GM23338 (cell line): ENCODE results near the gene NT5C. TPM values are rescaled to one million over a fixed set of nuclear protein-coding genes. Genes with fewer than 3 reads are reported as not detected.

Source experiments
- ATAC-seq: fragments of 200-7000 bp; cut with Tn5 transposase; 3 replicates; pipeline ENCODE4 v1.9.1; 2020
- DNase-seq: peaks from one replicate; pipeline ENCODE4 v3.0.0-alpha.2; 2015; ENCODE audit warnings: low spot score
- H2AFZ ChIP-seq: fragments of 200-600 bp; sonication (generic); 2 replicates; pipeline ENCODE4 v1.8.0; 2016; ENCODE audit warnings: antibody characterized with exemption, mild to moderate bottlenecking, moderate library complexity
- H3F3A ChIP-seq: fragments of 200-600 bp; sonication (generic); replicated peaks from 2 replicates; pipeline ENCODE4 v1.8.0; 2017; ENCODE audit warnings: antibody characterized with exemption, mixed run types, low read depth
- H3K27ac ChIP-seq: fragments of 200-600 bp; sonication (generic); 2 replicates; pipeline ENCODE4 v1.6.1; 2016; ENCODE audit warnings: low read depth
- H3K27me3 ChIP-seq: fragments of 200-600 bp; sonication (generic); 2 replicates; pipeline ENCODE4 v1.8.0; 2016; ENCODE audit warnings: mild to moderate bottlenecking, mixed run types, moderate library complexity; ENCODE audit not compliant: insufficient read depth
- H3K36me3 ChIP-seq: fragments of 200-600 bp; sonication (generic); 2 replicates; pipeline ENCODE4 v1.8.0; 2016; ENCODE audit warnings: mild to moderate bottlenecking; ENCODE audit not compliant: insufficient read depth
- H3K4me1 ChIP-seq: fragments of 200-600 bp; sonication (generic); 2 replicates; pipeline ENCODE4 v1.8.0; 2016; ENCODE audit warnings: mild to moderate bottlenecking, moderate library complexity; ENCODE audit not compliant: insufficient read depth
- H3K4me2 ChIP-seq: fragments of 200-600 bp; sonication (generic); 2 replicates; pipeline ENCODE4 v1.7.1; 2017; ENCODE audit warnings: mixed run types
- H3K4me3 ChIP-seq: fragments of 200-600 bp; sonication (generic); 2 replicates; pipeline ENCODE4 v1.6.1; 2016; ENCODE audit warnings: mixed run types
- H3K79me2 ChIP-seq: fragments of 200-600 bp; sonication (generic); replicated peaks from 2 replicates; pipeline ENCODE4 v1.8.0; 2017; ENCODE audit warnings: mild to moderate bottlenecking; ENCODE audit not compliant: insufficient read depth
- H3K9me2 ChIP-seq: fragments of 200-600 bp; sonication (generic); 2 replicates; pipeline ENCODE4 v1.8.0; 2017; ENCODE audit not compliant: insufficient read depth
- H4K20me1 ChIP-seq: fragments of 200-600 bp; sonication (generic); replicated peaks from 2 replicates; pipeline ENCODE4 v1.8.0; 2017; ENCODE audit warnings: mild to moderate bottlenecking; ENCODE audit not compliant: insufficient read depth
- H3K27ac Mint-ChIP-seq: 2 replicates; pipeline ENCODE4 v1.8.0; 2020; ENCODE audit warnings: inconsistent platforms, mild to moderate bottlenecking, moderate library complexity, mixed read lengths
- H3K27me3 Mint-ChIP-seq: 3 replicates; pipeline ENCODE4 v1.8.0; 2022; ENCODE audit warnings: low read depth, mild to moderate bottlenecking, moderate library complexity, mixed read lengths, inconsistent platforms; ENCODE audit not compliant: insufficient read depth, poor library complexity
- H3K36me3 Mint-ChIP-seq: 3 replicates; pipeline ENCODE4 v1.8.0; 2021; ENCODE audit warnings: low read depth, mild to moderate bottlenecking, inconsistent platforms, moderate library complexity, mixed read lengths
- H3K4me1 Mint-ChIP-seq: 3 replicates; pipeline ENCODE4 v1.8.0; 2020; ENCODE audit warnings: mild to moderate bottlenecking, inconsistent platforms, mixed read lengths
- H3K4me3 Mint-ChIP-seq: 3 replicates; pipeline ENCODE4 v1.8.0; 2021; ENCODE audit warnings: moderate library complexity, mild to moderate bottlenecking, inconsistent platforms, mixed read lengths
- H3K9me3 Mint-ChIP-seq: 3 replicates; pipeline ENCODE4 v1.8.0; 2020; ENCODE audit warnings: moderate library complexity, mild to moderate bottlenecking, inconsistent platforms, mixed read lengths
- CREB1 ChIP-seq: fragments of 250-450 bp; sonication (Bioruptor Pico); IDR thresholded peaks from 2 replicates; pipeline ENCODE4 v1.5.0; 2020; ENCODE audit warnings: low read depth, mild to moderate bottlenecking, moderate library complexity
- EZH2 ChIP-seq: fragments of 200-600 bp; sonication (generic); IDR thresholded peaks from one replicate; pipeline ENCODE4 v1.8.0; 2017; ENCODE audit warnings: antibody characterized with exemption, mild to moderate bottlenecking, low read depth; ENCODE audit not compliant: unreplicated experiment
- EZH2phosphoT487 ChIP-seq: fragments of 200-600 bp; sonication (generic); IDR thresholded peaks from one replicate; pipeline ENCODE4 v1.8.1; 2018; ENCODE audit warnings: antibody characterized with exemption; ENCODE audit not compliant: unreplicated experiment
- JUNB ChIP-seq: IDR thresholded peaks from one replicate; pipeline ENCODE4 v1.6.1; 2016; ENCODE audit warnings: antibody characterized with exemption; ENCODE audit not compliant: unreplicated experiment
- NANOG ChIP-seq: IDR thresholded peaks from 2 replicates; pipeline ENCODE4 v1.6.1; 2016; ENCODE audit warnings: antibody characterized with exemption, borderline replicate concordance
- POLR2AphosphoS5 ChIP-seq: IDR thresholded peaks from 2 replicates; pipeline ENCODE4 v1.6.1; 2016; ENCODE audit warnings: antibody characterized with exemption, low read depth
- STAT1 ChIP-seq: IDR thresholded peaks from one replicate; pipeline ENCODE4 v1.6.1; 2016; ENCODE audit warnings: antibody characterized with exemption; ENCODE audit not compliant: unreplicated experiment
- ZNF114 ChIP-seq: fragments of 250-450 bp; sonication (Bioruptor Pico); IDR thresholded peaks from 2 replicates; pipeline ENCODE4 v1.5.0; 2020; ENCODE audit warnings: mild to moderate bottlenecking, moderate library complexity
- ZNF331 ChIP-seq: fragments of 250-450 bp; sonication (Bioruptor Pico); IDR thresholded peaks from 2 replicates; pipeline ENCODE4 v1.5.0; 2020; ENCODE audit warnings: low read depth, mild to moderate bottlenecking, moderate library complexity
- polyA plus RNA-seq: library from polyadenylated mRNA; unstranded; fragments of >200 nt; fragmentation: Nextera tagmentation; extraction: Ambion mirVana; gene quantifications from 2 replicates; pipeline ENCODE4 v1.2.1, GENCODE V29; 2016
- total RNA-seq: library from RNA; depleted of rRNA; stranded (reverse); fragments of >200 nt; shearing (Covaris generic); gene quantifications from 2 replicates; pipeline ENCODE4 v1.2.3, GENCODE V29; 2014
- TF ChIP-seq, protein P1 (sequence below): fragments of 250-450 bp; sonication (Bioruptor Pico); IDR thresholded peaks from 2 replicates; pipeline ENCODE4 v1.5.0; 2020; ENCODE audit warnings: mild to moderate bottlenecking, moderate library complexity
- TF ChIP-seq, protein P2 (sequence below): IDR thresholded peaks from one replicate; pipeline ENCODE4 v1.6.1; 2018; ENCODE audit warnings: antibody characterized with exemption; ENCODE audit not compliant: unreplicated experiment
- TF ChIP-seq, protein P3 (sequence below), 2 experiments: fragments of 200-600 bp in 1 of 2; sonication (generic) in 1 of 2; conservative IDR thresholded peaks; 2 replicates each; pipeline versions ENCODE4 v1.5.1 to v1.6.1; 2016 to 2017; ENCODE audit warnings: antibody characterized with exemption in 2 of 2, low read depth in 2 of 2, mild to moderate bottlenecking in 2 of 2, moderate library complexity in 1 of 2
- TF ChIP-seq, protein P4 (sequence below): IDR thresholded peaks from 2 replicates; pipeline ENCODE4 v1.6.1; 2016; ENCODE audit warnings: antibody characterized with exemption

The NT5C gene
- total and polyA plus RNA-seq, 2 experiments from 2014 or later, result 91.7 to 120 TPM

DNA sequence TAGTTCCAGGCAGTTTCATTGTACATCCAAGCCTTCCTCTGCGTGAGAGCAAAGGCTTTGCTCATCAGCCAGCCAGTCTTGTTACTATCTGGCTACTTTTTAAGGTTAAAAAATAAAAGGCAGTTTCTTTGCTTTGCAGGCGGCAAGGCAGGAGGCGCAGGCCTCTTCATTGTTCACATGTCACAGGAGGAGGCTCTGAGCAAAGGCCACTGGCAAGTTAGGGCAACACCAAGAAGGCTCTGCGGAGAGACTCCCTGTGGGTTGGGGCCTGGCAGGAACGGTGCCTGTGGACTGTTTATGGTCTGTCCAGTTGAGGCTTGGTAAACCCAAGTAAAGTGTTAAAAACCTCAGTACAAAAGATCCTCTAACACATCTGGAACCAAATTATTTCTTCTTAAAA, 3.9 kb upstream of the NT5C start:
- Histone ChIP-seq H3K4me2 (no peak overlapping the region), H3F3A (peaks cover 79% of the 10 kb centered on the region), H3K9me2 (no peaks in the 10 kb centered on the region), H3K27ac (peak overlapping the region; percentile 92), H2AFZ (no peak overlapping the region), H4K20me1 (peaks cover 39% of the 10 kb centered on the region), H3K36me3 (peaks cover 35% of the 10 kb centered on the region), H3K4me3 (no peak overlapping the region), H3K4me1 (peaks cover 9% of the 10 kb centered on the region; the same call in 1 of the 2 replicates), H3K27me3 (0 out of 2 replicates have a peak, but pooled peaks cover 3% of the 10 kb centered on the region), H3K79me2 (peaks cover 12% of the 10 kb centered on the region; the same call in 1 of the 2 replicates)
- Mint-ChIP-seq H3K36me3 (peaks cover 60% of the 10 kb centered on the region), H3K4me3 (no peak overlapping the region; the same call in 2 of the 3 replicates), H3K9me3 (no peaks in the 10 kb centered on the region), H3K27me3 (peaks cover 29% of the 10 kb centered on the region), H3K27ac (peak overlapping the region; percentile 28; the same call in 1 of the 2 replicates), H3K4me1 (peaks cover 5% of the 10 kb centered on the region)
- TF ChIP-seq, protein P1, sequence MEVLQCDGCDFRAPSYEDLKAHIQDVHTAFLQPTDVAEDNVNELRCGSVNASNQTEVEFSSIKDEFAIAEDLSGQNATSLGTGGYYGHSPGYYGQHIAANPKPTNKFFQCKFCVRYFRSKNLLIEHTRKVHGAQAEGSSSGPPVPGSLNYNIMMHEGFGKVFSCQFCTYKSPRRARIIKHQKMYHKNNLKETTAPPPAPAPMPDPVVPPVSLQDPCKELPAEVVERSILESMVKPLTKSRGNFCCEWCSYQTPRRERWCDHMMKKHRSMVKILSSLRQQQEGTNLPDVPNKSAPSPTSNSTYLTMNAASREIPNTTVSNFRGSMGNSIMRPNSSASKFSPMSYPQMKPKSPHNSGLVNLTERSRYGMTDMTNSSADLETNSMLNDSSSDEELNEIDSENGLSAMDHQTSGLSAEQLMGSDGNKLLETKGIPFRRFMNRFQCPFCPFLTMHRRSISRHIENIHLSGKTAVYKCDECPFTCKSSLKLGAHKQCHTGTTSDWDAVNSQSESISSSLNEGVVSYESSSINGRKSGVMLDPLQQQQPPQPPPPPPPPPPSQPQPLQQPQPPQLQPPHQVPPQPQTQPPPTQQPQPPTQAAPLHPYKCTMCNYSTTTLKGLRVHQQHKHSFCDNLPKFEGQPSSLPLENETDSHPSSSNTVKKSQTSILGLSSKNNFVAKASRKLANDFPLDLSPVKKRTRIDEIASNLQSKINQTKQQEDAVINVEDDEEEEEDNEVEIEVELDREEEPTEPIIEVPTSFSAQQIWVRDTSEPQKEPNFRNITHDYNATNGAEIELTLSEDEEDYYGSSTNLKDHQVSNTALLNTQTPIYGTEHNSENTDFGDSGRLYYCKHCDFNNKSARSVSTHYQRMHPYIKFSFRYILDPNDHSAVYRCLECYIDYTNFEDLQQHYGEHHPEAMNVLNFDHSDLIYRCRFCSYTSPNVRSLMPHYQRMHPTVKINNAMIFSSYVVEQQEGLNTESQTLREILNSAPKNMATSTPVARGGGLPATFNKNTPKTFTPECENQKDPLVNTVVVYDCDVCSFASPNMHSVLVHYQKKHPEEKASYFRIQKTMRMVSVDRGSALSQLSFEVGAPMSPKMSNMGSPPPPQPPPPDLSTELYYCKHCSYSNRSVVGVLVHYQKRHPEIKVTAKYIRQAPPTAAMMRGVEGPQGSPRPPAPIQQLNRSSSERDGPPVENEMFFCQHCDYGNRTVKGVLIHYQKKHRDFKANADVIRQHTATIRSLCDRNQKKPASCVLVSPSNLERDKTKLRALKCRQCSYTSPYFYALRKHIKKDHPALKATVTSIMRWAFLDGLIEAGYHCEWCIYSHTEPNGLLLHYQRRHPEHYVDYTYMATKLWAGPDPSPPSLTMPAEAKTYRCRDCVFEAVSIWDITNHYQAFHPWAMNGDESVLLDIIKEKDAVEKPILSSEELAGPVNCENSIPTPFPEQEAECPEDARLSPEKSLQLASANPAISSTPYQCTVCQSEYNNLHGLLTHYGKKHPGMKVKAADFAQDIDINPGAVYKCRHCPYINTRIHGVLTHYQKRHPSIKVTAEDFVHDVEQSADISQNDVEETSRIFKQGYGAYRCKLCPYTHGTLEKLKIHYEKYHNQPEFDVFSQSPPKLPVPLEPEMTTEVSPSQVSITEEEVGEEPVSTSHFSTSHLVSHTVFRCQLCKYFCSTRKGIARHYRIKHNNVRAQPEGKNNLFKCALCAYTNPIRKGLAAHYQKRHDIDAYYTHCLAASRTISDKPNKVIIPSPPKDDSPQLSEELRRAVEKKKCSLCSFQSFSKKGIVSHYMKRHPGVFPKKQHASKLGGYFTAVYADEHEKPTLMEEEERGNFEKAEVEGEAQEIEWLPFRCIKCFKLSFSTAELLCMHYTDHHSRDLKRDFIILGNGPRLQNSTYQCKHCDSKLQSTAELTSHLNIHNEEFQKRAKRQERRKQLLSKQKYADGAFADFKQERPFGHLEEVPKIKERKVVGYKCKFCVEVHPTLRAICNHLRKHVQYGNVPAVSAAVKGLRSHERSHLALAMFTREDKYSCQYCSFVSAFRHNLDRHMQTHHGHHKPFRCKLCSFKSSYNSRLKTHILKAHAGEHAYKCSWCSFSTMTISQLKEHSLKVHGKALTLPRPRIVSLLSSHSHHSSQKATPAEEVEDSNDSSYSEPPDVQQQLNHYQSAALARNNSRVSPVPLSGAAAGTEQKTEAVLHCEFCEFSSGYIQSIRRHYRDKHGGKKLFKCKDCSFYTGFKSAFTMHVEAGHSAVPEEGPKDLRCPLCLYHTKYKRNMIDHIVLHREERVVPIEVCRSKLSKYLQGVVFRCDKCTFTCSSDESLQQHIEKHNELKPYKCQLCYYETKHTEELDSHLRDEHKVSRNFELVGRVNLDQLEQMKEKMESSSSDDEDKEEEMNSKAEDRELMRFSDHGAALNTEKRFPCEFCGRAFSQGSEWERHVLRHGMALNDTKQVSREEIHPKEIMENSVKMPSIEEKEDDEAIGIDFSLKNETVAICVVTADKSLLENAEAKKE (CRISPR knock-in tag), result no peak
- TF ChIP-seq EZH2, result no peak
- no peak for TF ChIP-seq STAT1
- TF ChIP-seq, protein P2, sequence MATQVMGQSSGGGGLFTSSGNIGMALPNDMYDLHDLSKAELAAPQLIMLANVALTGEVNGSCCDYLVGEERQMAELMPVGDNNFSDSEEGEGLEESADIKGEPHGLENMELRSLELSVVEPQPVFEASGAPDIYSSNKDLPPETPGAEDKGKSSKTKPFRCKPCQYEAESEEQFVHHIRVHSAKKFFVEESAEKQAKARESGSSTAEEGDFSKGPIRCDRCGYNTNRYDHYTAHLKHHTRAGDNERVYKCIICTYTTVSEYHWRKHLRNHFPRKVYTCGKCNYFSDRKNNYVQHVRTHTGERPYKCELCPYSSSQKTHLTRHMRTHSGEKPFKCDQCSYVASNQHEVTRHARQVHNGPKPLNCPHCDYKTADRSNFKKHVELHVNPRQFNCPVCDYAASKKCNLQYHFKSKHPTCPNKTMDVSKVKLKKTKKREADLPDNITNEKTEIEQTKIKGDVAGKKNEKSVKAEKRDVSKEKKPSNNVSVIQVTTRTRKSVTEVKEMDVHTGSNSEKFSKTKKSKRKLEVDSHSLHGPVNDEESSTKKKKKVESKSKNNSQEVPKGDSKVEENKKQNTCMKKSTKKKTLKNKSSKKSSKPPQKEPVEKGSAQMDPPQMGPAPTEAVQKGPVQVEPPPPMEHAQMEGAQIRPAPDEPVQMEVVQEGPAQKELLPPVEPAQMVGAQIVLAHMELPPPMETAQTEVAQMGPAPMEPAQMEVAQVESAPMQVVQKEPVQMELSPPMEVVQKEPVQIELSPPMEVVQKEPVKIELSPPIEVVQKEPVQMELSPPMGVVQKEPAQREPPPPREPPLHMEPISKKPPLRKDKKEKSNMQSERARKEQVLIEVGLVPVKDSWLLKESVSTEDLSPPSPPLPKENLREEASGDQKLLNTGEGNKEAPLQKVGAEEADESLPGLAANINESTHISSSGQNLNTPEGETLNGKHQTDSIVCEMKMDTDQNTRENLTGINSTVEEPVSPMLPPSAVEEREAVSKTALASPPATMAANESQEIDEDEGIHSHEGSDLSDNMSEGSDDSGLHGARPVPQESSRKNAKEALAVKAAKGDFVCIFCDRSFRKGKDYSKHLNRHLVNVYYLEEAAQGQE, result no peak
- no peak for TF ChIP-seq ZNF331 (CRISPR knock-in tag)
- TF ChIP-seq CREB1, result no peak
- TF ChIP-seq NANOG, result no peak
- no peak for TF ChIP-seq POLR2AphosphoS5
- TF ChIP-seq, protein P3, sequence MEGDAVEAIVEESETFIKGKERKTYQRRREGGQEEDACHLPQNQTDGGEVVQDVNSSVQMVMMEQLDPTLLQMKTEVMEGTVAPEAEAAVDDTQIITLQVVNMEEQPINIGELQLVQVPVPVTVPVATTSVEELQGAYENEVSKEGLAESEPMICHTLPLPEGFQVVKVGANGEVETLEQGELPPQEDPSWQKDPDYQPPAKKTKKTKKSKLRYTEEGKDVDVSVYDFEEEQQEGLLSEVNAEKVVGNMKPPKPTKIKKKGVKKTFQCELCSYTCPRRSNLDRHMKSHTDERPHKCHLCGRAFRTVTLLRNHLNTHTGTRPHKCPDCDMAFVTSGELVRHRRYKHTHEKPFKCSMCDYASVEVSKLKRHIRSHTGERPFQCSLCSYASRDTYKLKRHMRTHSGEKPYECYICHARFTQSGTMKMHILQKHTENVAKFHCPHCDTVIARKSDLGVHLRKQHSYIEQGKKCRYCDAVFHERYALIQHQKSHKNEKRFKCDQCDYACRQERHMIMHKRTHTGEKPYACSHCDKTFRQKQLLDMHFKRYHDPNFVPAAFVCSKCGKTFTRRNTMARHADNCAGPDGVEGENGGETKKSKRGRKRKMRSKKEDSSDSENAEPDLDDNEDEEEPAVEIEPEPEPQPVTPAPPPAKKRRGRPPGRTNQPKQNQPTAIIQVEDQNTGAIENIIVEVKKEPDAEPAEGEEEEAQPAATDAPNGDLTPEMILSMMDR (conservative IDR thresholded peaks at IDR 0.05; ENCODE audit: low read depth in 2 of 2), result no peak
- TF ChIP-seq JUNB, result no peak
- no peak for TF ChIP-seq ZNF114 (CRISPR knock-in tag)
- TF ChIP-seq, protein P4, sequence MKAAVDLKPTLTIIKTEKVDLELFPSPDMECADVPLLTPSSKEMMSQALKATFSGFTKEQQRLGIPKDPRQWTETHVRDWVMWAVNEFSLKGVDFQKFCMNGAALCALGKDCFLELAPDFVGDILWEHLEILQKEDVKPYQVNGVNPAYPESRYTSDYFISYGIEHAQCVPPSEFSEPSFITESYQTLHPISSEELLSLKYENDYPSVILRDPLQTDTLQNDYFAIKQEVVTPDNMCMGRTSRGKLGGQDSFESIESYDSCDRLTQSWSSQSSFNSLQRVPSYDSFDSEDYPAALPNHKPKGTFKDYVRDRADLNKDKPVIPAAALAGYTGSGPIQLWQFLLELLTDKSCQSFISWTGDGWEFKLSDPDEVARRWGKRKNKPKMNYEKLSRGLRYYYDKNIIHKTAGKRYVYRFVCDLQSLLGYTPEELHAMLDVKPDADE, result no peak
- no peak for TF ChIP-seq EZH2phosphoT487
- no peak for DNase-seq
- ATAC-seq, result no peak
